ENCODE results near the gene CCR7. TPM values are rescaled to one million over a fixed set of nuclear protein-coding genes. Genes with fewer than 3 reads are reported as not detected.
A peak's percentile ranks its signal among the peaks of the same experiment; 100 is the strongest.

The CCR7 gene
- total and polyA plus RNA-seq, 2 of the 13 experiments (the other 11 are each of a cell fraction or from before 2014, with no cell fraction given) = 0.04 to 0.53 TPM

DNA sequence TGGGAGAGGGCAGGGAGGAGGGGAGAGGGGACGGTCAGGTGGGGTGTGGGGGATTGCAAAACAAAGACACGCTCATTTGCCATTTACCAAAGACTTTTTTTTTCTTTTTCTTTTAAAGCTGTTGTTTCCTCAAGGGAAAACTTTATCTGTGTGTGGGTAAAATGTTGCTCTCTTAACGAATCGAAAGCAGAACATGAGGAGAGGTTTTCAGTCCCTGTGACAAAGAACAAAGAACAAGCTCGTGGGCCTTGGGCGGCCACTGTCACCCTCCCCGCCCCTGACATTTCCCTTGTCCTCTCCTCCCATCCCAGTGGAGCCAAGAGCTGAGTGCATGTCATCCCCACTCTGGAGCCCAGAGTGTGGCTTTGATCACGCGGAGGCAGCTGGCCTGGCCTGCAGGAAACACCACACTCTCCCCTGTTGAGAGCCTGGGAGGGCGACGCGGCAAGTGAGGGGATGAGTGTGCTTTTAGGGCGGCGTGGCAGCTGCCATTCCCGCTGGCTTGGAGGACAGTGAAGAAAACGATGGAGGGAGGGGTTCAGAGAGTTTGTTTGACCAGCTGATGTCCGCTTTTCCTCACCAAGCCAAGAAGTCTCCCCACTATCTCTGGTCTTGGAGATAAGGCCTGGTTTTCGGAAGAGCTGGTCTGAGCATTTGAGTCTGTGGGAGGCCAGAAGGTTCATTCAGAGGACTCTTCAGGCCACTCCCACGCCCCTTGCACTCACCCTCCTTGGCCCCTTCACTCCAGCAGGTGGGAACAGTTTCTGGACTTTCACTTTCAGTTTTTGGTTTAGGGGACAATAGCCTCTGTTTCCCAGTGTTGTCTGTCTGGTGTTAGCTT, 11.4 kb downstream of the CCR7 start (continued):
- TF ChIP-seq ZNF10 (CRISPR knock-in tag; IDR thresholded peaks at IDR 0.05; ENCODE audit: borderline replicate concordance, low read depth) (no peak), EHMT2 (IDR thresholded peaks at IDR 0.05; ENCODE audit: borderline replicate concordance, low read depth, low read length) (no peak), MTA3 (CRISPR knock-in tag; IDR thresholded peaks at IDR 0.05) (no peak), HDAC2 (CRISPR knock-in tag; IDR thresholded peaks at IDR 0.05) (no peak; the same call in 1 of the 2 replicates), LCORL (IDR thresholded peaks at IDR 0.05) (no peak), LCORL (CRISPR knock-in tag; IDR thresholded peaks at IDR 0.05) (no peak), ZSCAN21 (CRISPR knock-in tag; IDR thresholded peaks at IDR 0.05; ENCODE audit: borderline replicate concordance) (peak; percentile 12; the same call in 1 of the 2 replicates), ZNF225 (CRISPR knock-in tag; IDR thresholded peaks at IDR 0.05) (no peak), MBNL3 (CRISPR knock-in tag; conservative IDR thresholded peaks at IDR 0.05) (no peak), ZNF124 (CRISPR knock-in tag; IDR thresholded peaks at IDR 0.05) (no peak), SETDB1 (CRISPR knock-in tag; IDR thresholded peaks at IDR 0.05; ENCODE audit: borderline replicate concordance) (no peak), GATAD1 (CRISPR knock-in tag; IDR thresholded peaks at IDR 0.05) (no peak), ZNF121 (CRISPR knock-in tag; IDR thresholded peaks at IDR 0.05) (no peak), ZNF749 (CRISPR knock-in tag; IDR thresholded peaks at IDR 0.05; ENCODE audit: borderline replicate concordance) (no peak), ZNF670 (CRISPR knock-in tag; IDR thresholded peaks at IDR 0.05; ENCODE audit: borderline replicate concordance) (no peak), RFXAP (CRISPR knock-in tag; IDR thresholded peaks at IDR 0.05; ENCODE audit: borderline replicate concordance) (no peak), KLF9 (CRISPR knock-in tag; IDR thresholded peaks at IDR 0.05; ENCODE audit: low read depth) (no peak), NR2C2 (CRISPR knock-in tag; IDR thresholded peaks at IDR 0.05; ENCODE audit: borderline replicate concordance) (no peak), NFKBIZ (CRISPR knock-in tag; IDR thresholded peaks at IDR 0.05) (no peak), KDM5A (IDR thresholded peaks at IDR 0.05; ENCODE audit: borderline replicate concordance, low read length) (no peak), ARNT (IDR thresholded peaks at IDR 0.05) (no peak), KLF6 (CRISPR knock-in tag; IDR thresholded peaks at IDR 0.05) (no peak), MAFF (IDR thresholded peaks at IDR 0.05; ENCODE audit: low read depth, low read length) (no peak), HOXA3 (CRISPR knock-in tag; IDR thresholded peaks at IDR 0.05) (no peak), NCOA5 (CRISPR knock-in tag; IDR thresholded peaks at IDR 0.05) (no peak), ZNF337 (CRISPR knock-in tag; IDR thresholded peaks at IDR 0.05; ENCODE audit: borderline replicate concordance, low read depth) (no peak)
- TF ChIP-seq, protein P1, sequence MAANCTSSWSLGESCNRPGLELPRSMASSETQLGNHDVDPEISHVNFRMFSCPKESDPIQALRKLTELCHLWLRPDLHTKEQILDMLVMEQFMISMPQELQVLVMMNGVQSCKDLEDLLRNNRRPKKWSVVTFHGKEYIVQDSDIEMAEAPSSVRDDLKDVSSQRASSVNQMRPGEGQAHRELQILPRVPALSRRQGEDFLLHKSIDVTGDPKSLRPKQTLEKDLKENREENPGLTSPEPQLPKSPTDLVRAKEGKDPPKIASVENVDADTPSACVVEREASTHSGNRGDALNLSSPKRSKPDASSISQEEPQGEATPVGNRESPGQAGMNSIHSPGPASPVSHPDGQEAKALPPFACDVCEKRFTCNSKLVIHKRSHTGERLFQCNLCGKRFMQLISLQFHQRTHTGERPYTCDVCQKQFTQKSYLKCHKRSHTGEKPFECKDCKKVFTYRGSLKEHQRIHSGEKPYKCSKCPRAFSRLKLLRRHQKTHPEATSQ (CRISPR knock-in tag; IDR thresholded peaks at IDR 0.05; ENCODE audit: borderline replicate concordance) = no peak
- TF ChIP-seq, protein P2, sequence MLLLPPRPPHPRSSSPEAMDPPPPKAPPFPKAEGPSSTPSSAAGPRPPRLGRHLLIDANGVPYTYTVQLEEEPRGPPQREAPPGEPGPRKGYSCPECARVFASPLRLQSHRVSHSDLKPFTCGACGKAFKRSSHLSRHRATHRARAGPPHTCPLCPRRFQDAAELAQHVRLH (CRISPR knock-in tag; IDR thresholded peaks at IDR 0.05; ENCODE audit: borderline replicate concordance, low read depth) = peak; percentile 29; the same call in 1 of the 2 replicates
- TF ChIP-seq, protein P3, sequence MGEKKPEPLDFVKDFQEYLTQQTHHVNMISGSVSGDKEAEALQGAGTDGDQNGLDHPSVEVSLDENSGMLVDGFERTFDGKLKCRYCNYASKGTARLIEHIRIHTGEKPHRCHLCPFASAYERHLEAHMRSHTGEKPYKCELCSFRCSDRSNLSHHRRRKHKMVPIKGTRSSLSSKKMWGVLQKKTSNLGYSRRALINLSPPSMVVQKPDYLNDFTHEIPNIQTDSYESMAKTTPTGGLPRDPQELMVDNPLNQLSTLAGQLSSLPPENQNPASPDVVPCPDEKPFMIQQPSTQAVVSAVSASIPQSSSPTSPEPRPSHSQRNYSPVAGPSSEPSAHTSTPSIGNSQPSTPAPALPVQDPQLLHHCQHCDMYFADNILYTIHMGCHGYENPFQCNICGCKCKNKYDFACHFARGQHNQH (CRISPR knock-in tag; IDR thresholded peaks at IDR 0.05) = no peak; the same call in 1 of the 2 replicates
